ENCODE results near the gene RFTN2.
"Not testable (repeated sequence)": the region's sequence is repeated elsewhere in the genome, so short reads cannot be mapped to it uniquely, and the experiment has no call there.

The RFTN2 gene

DNA sequence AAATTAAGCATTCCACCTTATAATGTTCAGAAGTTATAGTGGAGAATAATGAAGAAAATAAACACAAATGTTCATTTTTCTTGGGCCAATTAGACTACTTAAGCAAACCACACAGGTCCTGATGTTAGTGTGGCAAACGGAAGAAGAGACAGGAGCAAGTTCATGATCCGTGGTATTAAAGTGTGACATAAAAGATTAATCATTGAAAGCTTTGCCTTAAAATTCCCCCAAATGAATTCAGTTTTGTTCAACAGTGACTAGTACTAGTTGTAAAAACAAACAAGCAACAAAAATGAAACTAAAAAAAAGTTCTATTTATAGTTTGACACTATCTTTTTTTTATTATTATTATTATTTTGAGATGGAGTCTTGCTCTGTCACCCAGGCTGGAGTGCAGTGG lies 73.7 kb downstream of the RFTN2 start:
- no peak for DNase-seq

DNA sequence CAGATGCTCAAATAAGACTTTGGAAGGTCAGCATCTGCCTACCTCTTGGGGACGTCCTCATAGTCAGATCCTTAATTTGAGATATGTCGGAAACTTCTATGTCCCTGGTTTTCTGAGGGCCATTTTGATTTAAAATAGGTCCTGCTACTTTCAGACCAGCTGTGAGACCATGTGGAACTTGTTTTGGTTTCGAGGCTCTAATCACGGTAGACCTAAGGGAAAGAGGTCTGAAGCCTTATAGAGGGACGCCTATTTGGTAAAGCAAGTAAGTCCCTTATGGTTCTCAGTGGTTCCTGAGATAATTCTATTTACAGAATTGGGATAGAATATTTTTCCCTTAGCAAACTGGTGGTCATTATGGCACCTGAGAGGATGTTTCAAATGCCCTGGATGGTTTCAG lies 75.1 kb downstream of the RFTN2 start:
- no peak for DNase-seq

DNA sequence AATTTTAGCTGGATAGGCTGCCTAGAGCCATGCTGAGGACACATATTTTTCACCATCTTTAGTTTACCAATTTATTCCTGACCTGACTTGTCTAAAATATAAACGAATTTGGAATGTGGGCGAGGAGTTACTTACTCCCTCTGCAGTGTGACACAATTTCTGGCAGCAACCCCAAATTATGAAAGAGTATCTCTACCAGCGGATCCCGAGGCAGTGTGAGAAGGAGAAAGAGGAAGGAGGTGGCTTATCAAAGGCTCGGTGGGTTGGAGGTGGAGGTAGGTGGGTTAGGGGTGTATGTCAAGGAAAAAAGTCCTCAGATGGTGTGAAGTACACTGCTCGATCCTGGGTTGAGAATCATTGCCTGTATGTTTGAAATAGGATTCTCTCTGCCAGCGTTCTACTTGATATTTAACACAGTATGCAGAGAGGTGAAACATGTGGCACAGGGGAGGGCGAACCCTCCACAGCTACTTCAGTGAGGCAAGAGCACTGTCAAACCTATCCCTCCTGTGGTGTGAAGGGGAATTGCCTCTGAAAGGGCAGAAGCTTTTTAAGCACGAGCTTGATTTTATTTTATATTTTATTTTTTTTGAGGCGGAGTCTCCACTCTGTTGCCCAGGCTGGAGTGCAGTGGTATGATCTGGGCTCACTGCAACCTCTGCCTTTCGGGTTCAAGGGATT lies 76.0 kb downstream of the RFTN2 start:
- DNase-seq = peak; percentile 25

DNA sequence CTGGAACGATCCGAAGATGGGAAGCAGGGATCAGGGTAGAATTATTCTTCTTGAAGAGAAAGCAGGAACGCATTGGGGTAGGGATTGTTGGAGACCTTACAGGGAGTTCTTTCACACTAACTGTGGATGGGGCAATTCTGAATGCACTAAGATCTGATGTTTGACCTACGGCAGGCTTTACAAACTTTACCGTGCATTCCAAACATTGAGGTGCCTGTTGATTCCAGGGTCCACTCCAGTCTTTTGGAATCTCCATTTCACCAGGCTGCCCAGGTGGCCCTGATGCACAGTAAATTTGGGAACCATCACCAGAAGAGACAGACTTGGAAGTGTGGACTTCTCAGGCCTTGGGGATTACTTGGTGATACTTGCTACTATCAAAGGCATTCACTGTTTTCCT lies 76.9 kb downstream of the RFTN2 start:
- no peak for DNase-seq

DNA sequence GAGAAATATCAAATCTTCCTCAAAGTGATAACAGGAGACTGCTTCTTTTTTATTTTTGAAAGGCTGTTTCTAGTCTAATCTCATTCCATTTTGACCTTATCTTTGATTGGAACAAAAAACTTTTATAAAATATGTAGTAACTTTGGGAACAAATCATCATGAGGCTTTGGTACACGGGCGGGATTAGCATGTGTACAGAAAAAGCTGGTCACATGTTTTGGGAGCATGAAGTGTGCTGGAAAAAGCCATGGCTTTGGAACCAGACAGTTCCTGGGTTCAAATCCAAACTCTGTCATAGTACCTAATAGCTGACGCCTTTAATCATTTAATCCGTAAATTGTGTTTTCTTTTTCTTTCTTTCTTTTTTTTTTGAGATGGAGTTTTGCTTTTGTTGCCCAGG lies 78.2 kb downstream of the RFTN2 start:
- DNase-seq = no peak

DNA sequence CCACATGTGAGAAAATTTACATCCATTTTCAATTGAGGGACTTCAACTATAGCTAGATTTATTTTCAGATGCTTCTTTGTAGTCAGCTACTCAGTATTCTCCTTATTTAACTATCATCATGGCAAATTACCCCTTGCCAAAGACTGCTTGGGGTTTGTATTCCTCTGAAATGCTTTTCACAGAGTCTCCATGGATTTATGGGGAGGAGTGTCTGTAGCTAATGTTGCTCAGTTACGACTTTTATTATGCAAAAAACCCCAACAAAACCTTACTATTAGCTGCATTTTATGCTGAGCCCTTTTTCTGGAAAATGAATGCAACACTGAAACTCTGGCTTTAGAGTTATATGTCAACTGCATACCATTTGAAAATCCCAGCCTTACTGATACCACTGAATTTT lies 78.6 kb downstream of the RFTN2 start:
- no peak for DNase-seq

DNA sequence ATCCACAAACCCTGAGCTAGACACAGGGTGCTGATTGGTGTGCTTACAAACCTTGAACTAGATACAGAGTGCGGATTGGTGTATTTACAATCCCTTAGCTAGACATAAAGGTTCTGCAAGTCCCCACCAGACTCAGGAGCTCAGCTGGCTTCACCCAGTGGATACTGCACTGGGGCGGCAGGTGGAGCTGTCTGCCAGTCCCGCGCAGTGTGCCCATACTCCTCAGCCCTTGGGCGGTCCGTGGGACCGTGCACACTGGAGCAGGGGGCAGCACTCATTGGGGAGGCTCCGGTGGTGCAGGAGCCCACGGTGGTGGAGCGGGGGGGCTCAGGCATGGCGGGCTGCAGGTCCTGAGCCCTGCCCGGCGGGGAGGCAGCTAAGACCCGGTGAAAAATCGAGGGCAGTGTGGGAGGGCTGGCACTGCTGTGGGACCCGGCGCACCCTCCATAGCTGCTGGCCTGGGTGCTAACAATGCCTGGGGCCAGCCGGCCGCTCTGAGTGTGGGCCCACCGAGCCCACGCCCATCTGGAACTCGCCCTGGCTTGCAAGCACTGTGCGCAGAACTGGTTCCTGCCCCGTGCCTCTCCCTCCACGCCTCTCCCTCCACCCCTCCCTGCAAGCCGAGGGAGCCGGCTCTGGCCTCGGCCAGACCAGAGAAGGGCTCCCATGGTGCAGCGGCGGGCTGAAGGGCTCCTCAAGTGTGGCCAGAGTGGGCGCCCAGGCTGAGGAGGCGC lies 83.9 kb downstream of the RFTN2 start:
- no peak for DNase-seq

DNA sequence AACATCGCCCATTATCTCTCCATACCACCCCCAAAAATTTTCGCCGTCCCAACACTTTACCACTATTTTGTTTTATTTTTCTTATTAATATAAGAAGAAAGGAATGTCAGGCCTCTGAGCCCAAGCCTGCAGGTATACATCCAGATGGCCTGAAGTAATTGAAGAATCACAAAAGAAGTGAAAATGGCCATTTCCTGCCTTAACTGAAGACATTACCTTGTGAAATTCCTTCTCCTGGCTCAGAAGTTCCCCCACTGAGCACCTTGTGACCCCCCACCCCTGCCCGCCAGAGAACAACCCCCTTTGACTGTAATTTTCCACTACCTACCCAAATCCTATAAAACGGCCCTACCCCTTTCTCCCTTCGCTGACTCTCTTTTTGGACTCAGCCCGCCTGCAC lies 88.1 kb downstream of the RFTN2 start:
- not testable (repeated sequence) for DNase-seq

DNA sequence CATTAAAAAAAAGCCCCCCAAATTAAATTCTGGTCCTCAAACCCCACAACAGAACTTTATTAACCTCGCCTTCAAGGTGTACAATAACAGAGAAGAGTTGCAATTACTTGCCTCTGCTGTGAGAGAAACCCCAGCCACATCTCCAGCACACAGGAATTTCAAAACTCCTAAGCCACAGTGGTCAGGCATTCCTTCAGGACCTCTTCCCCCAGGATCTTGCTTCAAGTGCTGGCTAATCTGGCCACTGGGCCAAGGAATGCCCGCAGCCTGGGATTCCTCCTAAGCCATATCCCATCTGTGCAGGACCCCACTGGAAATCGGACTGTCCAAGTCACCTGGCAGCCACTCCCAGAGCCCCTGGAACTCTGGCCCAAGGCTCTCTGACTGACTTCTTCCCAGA lies 95.2 kb downstream of the RFTN2 start:
- not testable (repeated sequence) for DNase-seq

DNA sequence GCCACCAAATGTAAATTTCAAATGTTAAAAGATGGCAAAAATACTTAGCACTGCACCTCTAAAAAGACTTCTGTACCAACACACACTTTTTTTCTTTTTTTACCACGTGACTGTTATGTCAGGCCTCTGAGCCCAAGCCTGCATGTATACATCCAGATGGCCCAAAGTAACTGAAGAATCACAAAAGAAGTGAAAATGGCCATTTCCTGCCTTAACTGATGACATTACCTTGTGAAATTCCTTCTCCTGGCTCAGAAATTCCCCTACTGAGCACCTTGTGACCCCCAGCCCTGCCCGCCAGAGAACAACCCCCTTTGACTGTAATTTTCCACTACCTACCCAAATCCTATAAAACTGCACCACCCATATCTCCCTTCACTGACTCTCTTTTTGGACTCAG lies 97.1 kb downstream of the RFTN2 start:
- not testable (repeated sequence) for DNase-seq

DNA sequence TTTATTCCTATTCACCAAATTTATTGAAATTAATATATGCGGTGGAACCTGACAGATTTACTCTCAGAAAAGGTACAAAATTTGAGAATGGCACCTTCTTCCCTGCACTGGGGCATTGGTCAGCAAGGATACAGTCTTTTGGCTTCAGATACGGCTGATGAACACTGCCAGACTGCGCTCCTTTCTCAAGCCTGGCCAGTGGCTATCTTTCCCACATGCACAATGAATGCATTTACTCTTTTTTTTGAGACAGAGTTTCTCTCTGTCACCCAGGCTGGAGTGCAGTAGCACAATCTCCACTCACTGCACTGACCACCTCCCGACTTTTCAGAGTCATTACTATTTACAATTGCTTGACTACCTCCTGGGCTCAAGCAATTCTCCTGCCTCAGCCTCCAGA lies 97.9 kb downstream of the RFTN2 start:
- DNase-seq = no peak

DNA sequence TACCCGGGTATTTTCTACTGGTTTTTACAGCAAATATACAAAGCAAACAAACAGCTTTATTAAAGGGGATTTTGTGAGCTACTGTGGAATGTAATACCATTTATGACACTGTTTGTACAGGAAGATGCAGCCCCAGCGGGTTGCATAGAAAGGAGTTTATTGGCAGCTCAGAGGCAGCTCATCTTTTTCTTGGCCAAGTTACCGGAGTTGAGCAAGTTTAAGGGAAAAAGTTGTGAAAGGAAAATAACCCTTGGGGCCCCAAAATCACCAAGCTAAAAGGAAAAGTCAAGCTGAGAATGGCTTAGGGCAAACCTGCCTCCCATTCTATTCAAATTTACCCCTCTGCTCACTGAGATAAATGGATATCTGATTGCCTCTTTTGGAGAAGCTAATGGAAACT lies 98.8 kb downstream of the RFTN2 start:
- DNase-seq = no peak

DNA sequence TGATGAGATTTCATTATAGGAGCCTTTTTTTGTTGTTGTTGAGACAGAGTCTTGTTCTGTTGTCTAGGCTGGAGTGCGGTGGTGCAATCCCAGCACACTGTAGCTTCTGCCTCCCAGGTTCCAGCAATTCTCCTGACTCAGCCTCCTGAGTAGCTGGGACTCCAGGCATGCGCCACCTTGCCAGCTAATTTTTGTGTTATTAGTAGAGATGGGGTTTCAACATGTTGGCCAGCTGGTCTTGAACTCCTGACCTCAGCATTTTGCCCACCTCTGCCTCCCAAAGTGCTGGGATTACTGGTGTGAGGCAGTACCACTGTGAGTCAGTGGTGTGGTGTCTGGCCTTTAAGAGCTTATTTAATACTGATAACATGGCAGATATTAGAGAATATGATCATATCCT lies 99.4 kb downstream of the RFTN2 start:
- no peak for DNase-seq

DNA sequence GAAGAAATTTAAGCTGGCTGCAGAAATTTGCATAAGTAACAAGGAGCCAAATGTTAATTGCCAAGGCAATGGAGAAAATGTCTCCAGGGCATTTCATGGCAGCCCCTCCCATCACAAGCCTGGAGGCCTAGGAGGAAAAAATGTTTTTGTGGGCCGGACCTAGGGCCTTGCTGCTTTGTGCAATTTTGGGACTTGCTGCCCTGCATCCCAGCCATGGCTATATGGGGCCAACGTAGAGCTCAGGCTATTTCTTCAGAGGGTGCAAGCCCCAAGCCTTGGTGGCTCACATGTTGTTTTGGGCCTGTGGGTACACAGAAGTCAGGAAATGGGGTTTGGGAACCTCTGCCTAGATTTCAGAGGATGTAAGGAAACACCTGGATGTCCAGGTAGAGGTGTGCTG lies 101.8 kb downstream of the RFTN2 start:
- no peak for DNase-seq

DNA sequence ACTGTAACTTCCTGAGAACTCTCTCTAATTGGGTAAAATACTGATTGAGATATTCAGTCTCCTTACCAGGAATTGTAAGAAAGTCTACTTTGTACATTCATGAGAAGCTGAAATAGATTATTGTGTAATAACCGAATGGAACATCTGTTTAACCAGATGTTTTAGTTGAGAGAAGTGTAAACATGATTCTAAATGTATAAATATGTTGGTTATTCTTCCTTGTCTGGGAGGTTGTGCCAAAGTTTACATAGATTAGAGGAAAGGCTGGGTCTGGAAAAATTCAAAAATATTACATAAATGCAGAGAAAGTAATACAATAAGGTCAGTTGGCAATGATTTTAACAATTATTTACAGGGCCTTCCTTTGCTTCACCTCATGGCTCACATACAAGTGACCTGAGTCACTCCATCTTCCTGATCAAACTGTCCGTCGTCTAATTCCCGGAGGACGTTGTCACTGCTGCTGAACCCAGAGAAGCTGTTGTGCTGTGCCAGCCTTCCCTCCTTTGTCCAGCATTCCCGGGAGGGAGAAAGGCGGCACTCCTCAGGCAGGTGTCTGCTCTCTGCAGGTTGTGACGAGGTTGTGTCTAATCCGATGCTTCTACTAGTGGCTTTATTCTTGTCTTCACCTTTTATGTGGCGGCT lies 103.6 kb downstream of the RFTN2 start:
- DNase-seq = no peak

DNA sequence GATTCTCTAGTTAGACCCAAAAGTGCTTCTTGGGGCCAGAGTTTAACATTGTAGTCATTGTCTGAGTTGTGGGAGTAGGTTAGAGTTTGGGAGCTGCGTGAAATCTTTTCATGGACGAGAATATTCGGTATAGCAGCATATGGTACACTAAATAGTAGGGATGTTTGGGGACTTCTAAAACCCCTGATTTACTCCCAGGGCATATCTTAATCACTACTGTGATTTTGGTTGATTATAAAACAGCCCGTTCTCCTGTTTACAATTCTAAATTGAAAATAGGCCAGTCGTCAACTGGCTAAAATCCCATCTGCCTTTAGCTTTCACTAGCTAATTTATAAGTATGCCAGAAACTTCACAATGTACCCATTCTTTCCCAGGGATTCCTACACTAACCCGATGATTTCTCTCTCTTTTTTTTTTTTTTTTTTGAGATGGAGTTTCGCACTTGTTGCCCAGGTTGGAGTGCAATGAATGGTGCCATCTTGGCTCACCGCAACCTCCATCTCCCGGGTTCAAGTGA lies 115.2 kb downstream of the RFTN2 start:
- no peak for DNase-seq

DNA sequence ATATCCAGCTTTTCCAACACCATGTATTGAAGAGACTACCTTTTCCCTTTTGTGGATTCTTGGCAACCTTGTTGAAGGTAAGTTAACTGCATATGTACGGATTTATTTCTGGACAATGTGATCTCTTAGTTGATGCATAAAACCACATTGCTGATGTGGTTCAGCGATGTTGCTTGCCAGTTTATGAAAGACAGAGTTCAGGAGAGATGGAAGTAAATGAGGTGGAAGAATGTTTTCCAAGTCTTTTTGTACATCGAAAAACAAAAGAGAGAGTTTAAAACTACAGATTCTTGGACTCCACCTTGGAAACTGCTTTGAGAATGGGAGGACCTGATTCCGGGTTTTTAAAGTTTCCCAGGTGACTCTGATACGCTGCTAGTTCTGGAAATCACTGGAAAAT lies 115.7 kb downstream of the RFTN2 start:
- DNase-seq = no peak

DNA sequence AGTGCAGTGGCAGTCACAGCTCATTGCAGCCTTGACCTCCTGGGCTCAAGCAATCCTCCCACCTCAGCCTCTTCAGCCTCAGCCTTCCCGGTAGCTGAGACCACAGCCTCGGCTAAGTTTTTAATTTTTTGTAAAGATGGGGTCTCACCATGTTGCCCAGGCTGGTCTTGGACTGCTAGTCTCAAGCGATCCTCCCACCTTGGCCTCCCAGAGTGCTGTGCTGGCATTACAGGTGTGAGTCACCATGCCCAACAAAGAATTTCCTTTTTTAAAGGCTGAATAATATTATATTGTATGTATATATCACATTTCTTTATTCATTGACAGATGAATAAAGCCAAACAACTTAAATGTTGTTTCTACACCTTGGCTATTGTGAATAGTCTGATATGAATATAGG lies 117.0 kb downstream of the RFTN2 start:
- DNase-seq = no peak

DNA sequence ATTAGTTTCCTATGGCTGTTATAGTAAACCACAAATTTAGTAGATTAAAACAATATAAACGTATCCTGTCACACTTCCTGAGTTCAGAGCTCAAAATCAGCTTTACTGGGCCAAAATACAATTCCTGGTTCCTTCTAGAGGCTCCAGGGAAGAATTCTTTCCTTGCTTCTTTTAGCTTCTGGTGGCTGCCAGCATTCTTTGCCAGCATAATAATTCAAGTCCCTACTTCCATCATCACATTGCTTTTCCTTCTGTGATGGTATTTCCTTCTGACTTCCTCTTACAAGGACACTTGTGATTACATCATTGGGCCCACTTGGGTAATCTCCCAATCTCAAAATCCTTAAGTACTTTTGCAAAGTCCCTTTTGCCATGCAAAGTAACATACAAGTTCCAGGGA lies 118.9 kb downstream of the RFTN2 start:
- no peak for DNase-seq

DNA sequence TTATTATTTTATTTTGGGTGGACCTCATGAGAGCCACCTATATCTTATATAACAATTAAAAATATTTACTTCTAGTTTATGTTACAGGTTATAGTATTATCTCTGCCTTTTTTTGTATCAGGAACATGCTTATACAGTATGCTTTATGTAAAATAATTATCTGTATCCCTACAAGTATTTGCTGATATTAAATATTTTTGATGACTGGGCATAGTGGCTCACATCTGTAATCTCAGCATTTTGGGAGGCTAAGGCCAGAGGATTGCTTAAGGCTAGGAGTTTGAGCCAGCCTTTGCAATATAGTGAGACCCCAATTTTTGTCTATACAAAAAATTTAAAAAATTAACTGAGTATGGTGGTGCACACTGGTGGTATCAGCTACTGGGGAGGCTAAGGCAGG lies 119.9 kb downstream of the RFTN2 start:
- DNase-seq = no peak

DNA sequence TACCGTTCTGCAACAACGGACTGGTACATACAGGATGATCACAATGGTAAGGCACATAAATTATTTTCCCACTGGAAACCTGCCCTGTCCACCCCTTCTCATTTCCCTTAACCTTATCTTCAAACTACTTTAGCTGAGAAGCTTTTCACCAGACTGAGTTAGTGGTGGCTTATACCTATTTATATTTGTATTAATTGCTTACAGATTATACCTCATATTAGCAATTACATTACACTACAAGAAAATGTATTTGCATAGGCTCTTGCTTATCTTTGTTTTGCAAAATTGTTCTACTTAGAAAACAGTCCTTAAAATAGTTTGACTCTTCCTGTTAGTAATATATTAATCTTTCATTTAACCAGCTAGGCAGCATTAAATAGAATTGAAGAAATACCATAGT lies 124.1 kb downstream of the RFTN2 start:
- not testable (repeated sequence) for DNase-seq

DNA sequence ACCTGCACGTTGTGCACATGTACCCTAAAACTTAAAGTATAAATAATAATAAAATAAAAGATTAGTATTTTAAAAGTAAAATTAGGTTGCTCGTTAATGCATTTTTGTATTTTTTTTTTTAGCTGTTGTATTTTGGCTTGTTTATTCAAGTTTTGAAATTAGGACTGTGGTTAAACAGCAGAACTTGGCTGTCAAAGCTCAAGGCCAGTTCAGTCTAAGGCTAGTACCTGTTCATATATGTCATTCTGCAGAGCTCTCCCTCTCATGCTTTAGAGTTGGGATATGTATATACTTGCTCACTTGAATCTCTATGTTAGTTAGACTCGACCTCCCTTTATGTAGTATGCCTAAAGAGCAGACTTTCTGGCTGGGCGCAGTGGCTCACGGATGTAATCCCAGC lies 126.8 kb downstream of the RFTN2 start:
- no peak for DNase-seq

DNA sequence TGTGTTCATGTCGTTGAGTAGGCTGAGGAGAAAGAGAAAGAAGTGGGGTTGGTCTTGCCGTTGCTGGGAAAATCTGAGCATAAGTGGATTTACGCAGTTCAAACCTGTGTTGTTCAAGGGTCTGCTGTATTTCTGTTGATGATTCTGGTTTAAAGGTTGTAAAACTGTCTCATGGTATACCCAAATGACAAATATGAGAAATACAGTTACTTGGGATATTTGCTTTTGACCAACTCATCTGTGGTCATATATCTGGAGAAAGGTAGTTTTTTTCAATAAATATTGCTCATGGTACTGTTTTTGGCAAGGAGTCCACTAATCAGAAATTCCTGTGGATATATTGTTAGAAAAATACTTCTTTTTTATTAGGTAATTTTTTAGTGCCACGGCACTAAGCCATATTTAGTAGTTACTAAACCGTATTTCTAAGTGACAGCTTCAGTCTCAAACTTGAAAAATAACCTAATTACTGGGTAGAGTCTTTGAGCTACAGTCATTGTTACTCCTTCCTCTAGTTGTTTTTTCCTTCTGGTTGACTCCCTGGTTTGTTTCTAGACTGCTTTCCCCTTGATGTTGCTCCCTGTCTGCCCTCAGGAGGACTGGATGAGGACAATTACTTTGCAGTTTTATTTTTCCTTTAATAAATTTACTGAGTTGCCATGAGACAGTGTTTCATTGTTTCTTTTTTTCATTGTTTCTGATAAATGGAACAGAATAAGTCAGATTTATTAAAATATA lies 128.1 kb downstream of the RFTN2 start:
- no peak for DNase-seq
